A673 (cell line): Measurements from ENCODE around the gene ARID5B.

Source experiments
- EZH2 ChIP-seq: fragments of 200-600 bp; sonication (generic); IDR thresholded peaks from 2 replicates; pipeline ENCODE4 v1.6.1; 2017; ENCODE audit warnings: borderline replicate concordance, low read depth, mild to moderate bottlenecking, mixed read lengths, antibody characterized with exemption, low read length; ENCODE audit not compliant: poor library complexity, severe bottlenecking
- TF ChIP-seq, protein P1 (sequence below): fragments of 300-800, 200-600 bp; sonication (generic); conservative IDR thresholded peaks from 2 replicates; pipeline ENCODE4 v1.5.1; 2017; ENCODE audit warnings: low read depth, mild to moderate bottlenecking, antibody characterized with exemption, low read length, moderate library complexity, mixed read lengths

GRCh38 chr10:62014510-62014909, 113.0 kb downstream of the ARID5B start:
- TF ChIP-seq, protein P1, sequence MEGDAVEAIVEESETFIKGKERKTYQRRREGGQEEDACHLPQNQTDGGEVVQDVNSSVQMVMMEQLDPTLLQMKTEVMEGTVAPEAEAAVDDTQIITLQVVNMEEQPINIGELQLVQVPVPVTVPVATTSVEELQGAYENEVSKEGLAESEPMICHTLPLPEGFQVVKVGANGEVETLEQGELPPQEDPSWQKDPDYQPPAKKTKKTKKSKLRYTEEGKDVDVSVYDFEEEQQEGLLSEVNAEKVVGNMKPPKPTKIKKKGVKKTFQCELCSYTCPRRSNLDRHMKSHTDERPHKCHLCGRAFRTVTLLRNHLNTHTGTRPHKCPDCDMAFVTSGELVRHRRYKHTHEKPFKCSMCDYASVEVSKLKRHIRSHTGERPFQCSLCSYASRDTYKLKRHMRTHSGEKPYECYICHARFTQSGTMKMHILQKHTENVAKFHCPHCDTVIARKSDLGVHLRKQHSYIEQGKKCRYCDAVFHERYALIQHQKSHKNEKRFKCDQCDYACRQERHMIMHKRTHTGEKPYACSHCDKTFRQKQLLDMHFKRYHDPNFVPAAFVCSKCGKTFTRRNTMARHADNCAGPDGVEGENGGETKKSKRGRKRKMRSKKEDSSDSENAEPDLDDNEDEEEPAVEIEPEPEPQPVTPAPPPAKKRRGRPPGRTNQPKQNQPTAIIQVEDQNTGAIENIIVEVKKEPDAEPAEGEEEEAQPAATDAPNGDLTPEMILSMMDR = no peak
- TF ChIP-seq EZH2 = no peak
